CD1c-positive myeloid dendritic cell (primary cell): ENCODE measurements around the gene DAP3.
"Not testable (repeated sequence)": the region's sequence is repeated elsewhere in the genome, so short reads cannot be mapped to it uniquely, and the experiment has no call there.

Experiments used
- DNase-seq: peaks from one replicate; pipeline ENCODE4 v3.0.0-alpha.2; 2016; ENCODE audit errors: extremely low spot score

DAP3 gene

DNA sequence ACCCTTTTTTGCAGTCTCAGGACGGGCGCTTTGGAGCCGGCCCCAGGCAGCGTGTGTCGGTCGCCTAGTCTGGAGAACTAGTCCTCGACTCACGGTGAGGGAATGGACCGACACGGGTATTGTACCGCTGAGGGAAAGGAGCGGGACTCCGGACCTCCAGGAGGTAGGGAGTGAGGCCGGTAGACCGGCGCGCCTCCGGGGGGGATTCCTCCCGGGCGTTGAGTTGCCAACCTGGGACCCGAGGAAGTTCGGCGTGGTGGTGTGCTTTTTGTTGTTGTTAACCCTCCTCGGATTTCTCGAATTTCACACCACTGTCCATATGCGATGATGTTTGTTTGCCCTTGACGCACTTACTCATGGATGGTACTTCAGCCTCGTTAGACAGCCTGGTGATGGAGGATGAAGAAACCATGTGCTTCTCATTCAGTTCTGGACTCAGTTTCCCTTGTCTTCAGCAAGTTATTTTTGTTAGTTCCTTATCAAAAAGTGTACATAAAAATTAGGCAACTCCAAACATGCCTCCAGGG is at the start of gene DAP3:
Gene DAP3 (plus strand): TSS at position 11 of the 527 bp plus-strand sequence. CDS start 20,689 bp downstream, outside the sequence.
- DNase-seq: not testable (repeated sequence)

- no peak for DNase-seq
Observed at GRCh38 chr1:155640367-155640766, 48.5 kb upstream of the DAP3 start.

DNA sequence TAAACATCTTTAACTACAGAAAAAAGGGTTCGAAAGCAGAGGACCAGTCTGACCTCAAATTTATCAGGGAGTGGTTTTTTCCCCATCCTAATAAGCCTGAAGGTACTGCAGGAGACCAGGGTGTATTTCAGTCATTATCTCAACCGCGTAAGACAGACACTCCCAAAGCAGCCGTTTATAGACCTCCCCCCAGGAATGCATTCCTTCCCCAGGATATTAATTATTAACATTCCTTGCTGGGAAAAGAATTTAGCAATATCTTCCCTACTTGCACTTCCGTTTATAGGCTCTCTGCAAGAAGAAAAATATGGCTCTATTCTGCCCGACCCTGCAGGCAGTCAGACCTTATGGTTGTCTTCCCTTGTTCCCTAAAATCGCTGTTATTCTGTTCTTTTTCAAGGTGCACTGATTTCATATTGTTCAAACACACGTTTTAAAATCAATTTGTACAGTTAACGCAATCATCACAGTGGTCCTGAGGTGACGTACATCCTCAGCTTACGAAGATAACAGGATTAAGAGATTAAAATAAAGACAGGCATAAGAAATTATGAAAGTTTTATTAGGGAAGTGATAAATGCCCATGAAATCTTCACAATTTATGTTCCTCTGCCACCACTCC is 46.2 kb upstream of the DAP3 start:
- not testable (repeated sequence) for DNase-seq

DNA sequence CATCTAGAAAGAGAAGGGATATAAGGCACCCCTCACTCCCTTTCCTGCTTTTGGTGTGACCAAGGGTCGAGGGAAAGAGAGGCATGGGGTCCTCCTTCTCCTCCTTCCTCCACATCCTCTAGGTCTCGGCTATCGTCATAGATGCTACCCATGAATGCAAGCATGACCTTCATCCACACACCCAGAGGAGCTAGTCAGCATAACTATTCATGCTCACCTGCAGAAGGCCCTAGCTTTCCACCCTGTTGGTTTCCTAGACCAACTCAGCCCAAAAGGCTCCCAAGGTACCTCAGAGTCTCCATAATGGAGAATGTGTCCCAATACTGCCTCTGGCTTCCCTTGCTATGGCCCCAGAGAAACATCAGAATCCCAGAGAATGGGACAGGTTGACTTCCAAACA is 45.7 kb upstream of the DAP3 start:
- DNase-seq: no peak

- DNase-seq: no peak
Observed at GRCh38 chr1:155645034-155645598, 43.8 kb upstream of the DAP3 start.

DNA sequence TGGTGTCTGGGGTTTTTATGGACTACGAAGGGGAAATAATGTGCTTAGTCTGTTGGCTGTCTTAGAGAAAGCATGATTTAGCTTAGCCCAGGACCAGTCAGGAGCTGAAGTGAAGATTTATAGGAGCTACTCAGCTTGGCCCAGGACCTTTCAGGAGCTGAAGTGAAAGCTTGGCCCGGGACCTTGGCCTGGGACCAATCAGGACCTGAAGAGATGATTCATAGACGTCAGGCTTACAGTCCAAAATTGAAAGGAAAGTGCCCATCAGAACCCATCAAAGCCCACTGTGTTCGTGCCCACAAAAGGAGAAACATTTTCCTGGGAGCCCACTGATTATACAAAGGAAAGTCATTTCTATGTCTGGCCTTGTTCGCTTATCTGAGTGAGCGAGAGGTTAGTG is 43.2 kb upstream of the DAP3 start:
- no peak for DNase-seq

DNA sequence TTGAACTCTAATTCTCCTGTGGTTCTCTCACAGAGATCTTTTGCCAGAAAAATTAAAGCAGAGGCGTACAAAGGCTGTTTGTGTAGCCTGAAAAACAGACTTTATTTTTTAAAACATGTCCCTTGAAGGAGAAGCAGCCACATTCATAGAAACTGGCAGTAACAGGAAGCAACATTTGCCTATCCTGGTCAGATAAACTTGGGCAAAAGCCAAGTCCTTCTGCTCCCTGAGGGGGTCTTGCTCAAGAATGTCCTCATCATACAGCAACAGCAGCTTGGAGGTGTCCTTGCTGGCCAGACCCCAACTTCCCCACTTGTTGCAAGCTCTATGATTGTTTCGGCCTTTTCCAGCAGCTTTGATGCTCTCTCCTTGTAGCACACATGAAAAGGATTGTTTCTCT is 42.6 kb upstream of the DAP3 start:
- peak; percentile 68 for DNase-seq

DNA sequence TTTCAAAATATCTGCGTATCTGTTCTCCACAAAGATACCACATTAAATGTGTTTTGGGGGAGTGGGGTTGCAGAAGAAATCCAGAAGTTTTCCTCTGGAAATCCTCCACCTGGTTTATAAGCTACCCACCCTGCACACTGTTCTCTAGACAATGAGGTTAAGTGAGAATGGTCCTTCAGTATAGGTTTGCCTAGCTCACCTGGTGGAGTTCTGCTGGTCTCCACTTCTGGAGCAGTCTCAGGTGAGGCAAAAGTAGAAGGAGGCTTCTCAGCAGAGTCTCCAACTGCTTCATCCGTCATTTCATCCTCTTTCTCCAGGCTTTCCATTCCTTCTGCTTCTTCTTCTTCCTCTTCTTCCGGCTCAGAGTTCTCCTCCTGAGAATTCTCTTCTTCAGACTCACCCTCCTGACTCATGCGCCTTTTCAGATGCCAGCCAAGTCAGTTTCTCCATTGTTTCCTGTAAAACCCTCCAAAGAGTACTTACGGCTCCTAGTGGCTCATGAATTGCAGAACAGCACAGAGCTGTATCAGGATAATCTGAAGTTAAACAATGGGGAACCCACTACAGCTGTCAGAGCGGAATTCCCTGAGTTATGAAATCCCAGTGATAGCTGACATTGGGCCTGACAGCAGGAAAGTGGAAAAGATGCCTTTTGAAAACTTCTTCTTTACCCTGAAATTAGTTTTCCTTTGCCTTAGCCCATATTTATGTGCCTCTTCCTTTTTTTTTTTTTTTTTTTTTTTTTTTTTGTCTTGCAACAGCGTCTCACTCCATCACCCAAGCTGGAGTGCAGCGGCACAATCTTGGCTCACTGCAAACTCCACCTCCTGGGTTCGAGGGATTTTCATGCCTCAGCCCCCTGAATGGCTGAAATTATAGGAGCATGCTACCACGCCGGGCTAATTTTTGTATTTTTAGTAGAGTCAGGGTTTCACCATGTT is 40.4 kb upstream of the DAP3 start:
- peak; percentile 90 for DNase-seq

- DNase-seq: peak; percentile 75
Observed at GRCh38 chr1:155649676-155650075, 39.2 kb upstream of the DAP3 start.

DNA sequence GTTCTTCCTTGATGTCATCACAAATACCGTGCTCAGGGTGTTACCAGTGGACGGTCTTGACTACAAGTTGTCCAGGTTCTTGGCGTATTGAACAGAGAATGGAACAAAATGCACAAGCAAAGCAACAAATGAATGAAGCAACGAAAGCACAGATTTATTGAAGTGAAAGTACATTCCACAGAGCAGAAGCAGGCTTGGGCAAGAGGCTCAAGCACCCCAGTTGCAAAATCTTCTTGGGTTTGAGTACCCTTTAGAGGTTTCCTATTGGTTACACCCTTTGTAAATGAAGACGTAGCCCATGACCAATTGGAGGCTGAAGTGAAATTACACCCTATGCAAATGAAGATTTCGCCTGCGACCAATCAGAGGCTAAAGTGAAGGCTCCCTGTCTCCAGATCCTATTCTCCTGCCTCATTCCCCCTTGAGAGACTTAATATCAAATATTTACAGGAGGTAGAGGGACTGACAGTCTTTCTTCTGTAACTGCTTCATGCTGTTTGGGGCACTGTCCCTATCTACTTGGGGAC is 38.6 kb upstream of the DAP3 start:
- DNase-seq: peak; percentile 58

GRCh38 chr1:155651861-155652661 is 36.8 kb upstream of the DAP3 start:
- no peak for DNase-seq

DNA sequence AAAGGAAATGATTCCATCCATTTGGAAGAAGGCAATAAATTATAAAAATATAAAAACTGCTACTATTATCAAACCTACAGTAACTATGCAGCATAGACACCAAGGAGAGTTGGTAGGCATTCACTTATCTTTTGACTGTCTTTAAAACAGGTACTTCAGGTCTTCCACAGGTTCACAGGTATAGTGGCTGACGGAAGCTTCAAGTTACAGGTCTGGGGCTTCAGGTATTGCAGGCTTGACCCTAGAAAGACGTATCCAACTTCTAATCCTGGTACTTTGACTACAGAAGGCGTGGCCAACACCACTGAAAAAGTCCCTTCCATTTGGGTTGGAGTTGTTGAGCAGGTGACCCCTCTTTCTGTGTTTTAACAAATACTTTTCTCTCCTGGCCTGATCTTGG is 35.9 kb upstream of the DAP3 start:
- no peak for DNase-seq

- DNase-seq: no peak
Observed at GRCh38 chr1:155657463-155657862, 31.4 kb upstream of the DAP3 start.

DNA sequence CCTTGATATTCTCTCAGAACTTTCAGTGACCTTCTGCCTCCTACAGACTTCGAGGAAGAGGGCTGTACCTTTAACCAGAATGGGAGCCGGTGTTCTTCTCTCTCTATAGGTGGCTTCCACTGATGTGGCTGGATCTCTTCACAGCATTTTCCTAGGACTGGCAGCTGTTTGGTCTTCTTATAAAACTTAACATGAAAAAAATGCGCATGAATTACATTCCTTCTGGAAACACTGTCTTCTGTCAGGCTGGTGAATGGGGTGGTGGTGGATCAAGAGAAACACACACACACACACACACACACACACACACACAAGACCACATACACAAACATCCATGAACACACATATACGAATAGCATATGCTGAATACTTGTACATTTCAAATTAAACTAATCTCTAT is 27.7 kb upstream of the DAP3 start:
- DNase-seq: not testable (repeated sequence)

- no peak for DNase-seq
Observed at GRCh38 chr1:155669233-155670162, 19.4 kb upstream of the DAP3 start.

DNA sequence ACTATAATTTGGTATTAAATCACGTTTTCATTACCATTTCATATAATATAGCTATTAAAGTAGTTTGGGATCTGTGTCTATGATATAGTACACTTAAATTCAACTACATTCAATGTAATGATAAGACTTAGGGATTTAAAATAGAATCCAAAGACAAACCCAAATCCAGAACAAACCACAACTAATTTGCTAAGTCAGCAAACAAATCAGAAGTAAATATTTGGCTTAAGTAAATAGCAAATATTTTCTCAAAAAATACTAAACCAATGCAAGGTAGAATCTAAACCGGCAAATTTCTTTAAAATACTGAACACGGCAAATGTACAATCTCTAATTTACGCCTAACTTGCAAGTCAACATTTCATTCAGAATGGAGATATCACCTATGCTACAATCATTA is 17.1 kb upstream of the DAP3 start:
- DNase-seq: no peak

GRCh38 chr1:155673003-155673402 is 15.9 kb upstream of the DAP3 start:
- DNase-seq: no peak

DNA sequence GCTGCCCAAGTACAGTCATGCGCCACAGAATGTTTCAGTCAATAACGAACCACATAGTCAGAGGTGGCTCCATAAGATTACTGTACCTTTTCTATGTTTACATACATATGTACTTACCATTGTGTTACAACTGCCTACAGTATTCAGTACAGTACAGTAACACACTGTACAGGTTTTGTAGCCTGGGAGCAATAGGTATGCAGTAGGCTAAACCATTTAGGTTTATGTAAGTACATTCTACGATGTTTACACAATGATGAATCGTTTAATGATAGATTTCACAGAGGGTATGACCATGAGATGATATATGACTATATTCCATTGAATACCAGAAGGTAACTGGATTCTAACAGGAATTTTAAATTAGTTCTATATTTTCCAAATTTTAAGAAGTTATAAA is 10.9 kb upstream of the DAP3 start:
- no peak for DNase-seq

GRCh38 chr1:155678992-155679391 is 9.9 kb upstream of the DAP3 start:
- not testable (repeated sequence) for DNase-seq

DNA sequence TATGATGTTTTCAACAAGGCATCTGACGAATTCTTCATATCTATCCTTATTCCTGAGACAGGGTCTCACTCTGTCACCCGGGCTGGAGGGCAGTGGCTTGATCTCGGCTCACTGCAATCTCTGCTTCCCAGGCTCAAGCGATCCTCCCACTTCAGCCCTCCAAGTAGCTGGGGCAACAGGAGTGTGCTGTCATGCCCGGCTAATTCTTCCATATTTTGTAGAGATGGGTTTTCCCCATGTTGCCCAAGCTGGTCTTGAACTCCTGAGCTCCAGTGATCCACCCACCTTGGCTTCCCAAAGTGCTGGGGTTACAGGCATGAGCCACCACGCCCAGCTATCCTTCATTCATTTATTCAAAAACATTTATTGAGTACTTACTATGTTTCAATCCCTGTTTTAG is 8.4 kb upstream of the DAP3 start:
- DNase-seq: no peak
